HG03139 (cell line): ENCODE measurements around the gene PPP1R3D.

Experiments used
- ATAC-seq: cut with Tn5 transposase; IDR thresholded peaks from one replicate; pipeline ENCODE4 v1.9.1; 2021; ENCODE audit not compliant: unreplicated experiment

Gene PPP1R3D

GRCh38 chr20:59948828-59949720, 9.0 kb upstream of the PPP1R3D start:
- peak; percentile 61 for ATAC-seq

GRCh38 chr20:59948212-59948611, 8.1 kb upstream of the PPP1R3D start:
- ATAC-seq: no peak

- ATAC-seq: no peak
Observed at GRCh38 chr20:59947376-59947775, 7.3 kb upstream of the PPP1R3D start.

- ATAC-seq: no peak
Observed at GRCh38 chr20:59945731-59946130, 5.6 kb upstream of the PPP1R3D start.

- ATAC-seq: no peak
Observed at GRCh38 chr20:59945175-59945574, 5.1 kb upstream of the PPP1R3D start.

GRCh38 chr20:59944726-59945125, 4.6 kb upstream of the PPP1R3D start:
- ATAC-seq: no peak

- no peak for ATAC-seq
Observed at GRCh38 chr20:59942245-59942644, 2.1 kb upstream of the PPP1R3D start.

GRCh38 chr20:59940956-59941294, 820 bp upstream of the PPP1R3D start:
- ATAC-seq: no peak

- peak; percentile 35 for ATAC-seq
Observed at GRCh38 chr20:59939879-59940128, 301 bp downstream of the PPP1R3D start.

GRCh38 chr20:59939052-59939878, 840 bp downstream of the PPP1R3D start:
- peak; percentile 23 for ATAC-seq

GRCh38 chr20:59938696-59939051, 1.4 kb downstream of the PPP1R3D start:
- no peak for ATAC-seq

GRCh38 chr20:59938221-59938620, 1.9 kb downstream of the PPP1R3D start:
- no peak for ATAC-seq

GRCh38 chr20:59937150-59937549, 3.0 kb downstream of the PPP1R3D start:
- ATAC-seq: no peak

GRCh38 chr20:59936409-59936808, 3.7 kb downstream of the PPP1R3D start:
- ATAC-seq: no peak

GRCh38 chr20:59935457-59936185, 4.5 kb downstream of the PPP1R3D start:
- ATAC-seq: no peak

GRCh38 chr20:59933849-59934585, 6.1 kb downstream of the PPP1R3D start:
- peak; percentile 79 for ATAC-seq

- peak; percentile 14 for ATAC-seq
Observed at GRCh38 chr20:59933296-59933848, 6.7 kb downstream of the PPP1R3D start, which contains the start of gene SYCP2. SYCP2 (minus strand) TSS chr20:59933637; CDS start chr20:59922413, 11,224 bp downstream.

- ATAC-seq: no peak
Observed at GRCh38 chr20:59932616-59933295, 7.3 kb downstream of the PPP1R3D start.

- no peak for ATAC-seq
Observed at GRCh38 chr20:59931511-59932312, 8.4 kb downstream of the PPP1R3D start.
